Activated T-helper 1 cell treated with anti-CD3 and anti-CD28 coated beads, Interleukin-12 subunit alpha, Interleukin-12 subunit beta, Interleukin-2, Interleukin-4 antibody, amounts not matched to agents 30 ng/mL and 10 ng/mL and 1 ng/mL, durations not matched to agents 14 hours and 24 hours and 36 hours (primary cell): ENCODE results near the gene CASS4. TPM values are rescaled to one million over a fixed set of nuclear protein-coding genes. Genes with fewer than 3 reads are reported as not detected.

Experiments used
- DNase-seq: peaks from one replicate; pipeline ENCODE4 v3.0.0; 2021; ENCODE audit warnings: low spot score
- H3K27ac Mint-ChIP-seq: one replicate; pipeline ENCODE4 v1.8.0; 2021; ENCODE audit warnings: mild to moderate bottlenecking, mixed read lengths
- H3K27me3 Mint-ChIP-seq: one replicate; pipeline ENCODE4 v1.8.0; 2022; ENCODE audit warnings: mild to moderate bottlenecking, moderate library complexity, mixed read lengths; ENCODE audit not compliant: insufficient read depth
- H3K36me3 Mint-ChIP-seq: one replicate; pipeline ENCODE4 v1.8.0; 2021; ENCODE audit warnings: low read depth, mixed read lengths
- H3K4me1 Mint-ChIP-seq: one replicate; pipeline ENCODE4 v1.8.0; 2021; ENCODE audit warnings: low read depth, mixed read lengths
- H3K4me3 Mint-ChIP-seq: one replicate; pipeline ENCODE4 v1.8.0; 2021; ENCODE audit warnings: mild to moderate bottlenecking, moderate library complexity, mixed read lengths
- H3K9me3 Mint-ChIP-seq: one replicate; pipeline ENCODE4 v1.8.0; 2021; ENCODE audit warnings: mixed read lengths
- intact Hi-C: fragments of 100-400 bp; cut with micrococcal nuclease; formaldehyde crosslinking; loops from one replicate; pipeline ENCODE4 v1.15.1; 2024
- total RNA-seq: library from RNA; stranded (reverse); gene quantifications from 2 replicates; pipeline ENCODE4 v1.2.3, GENCODE V29; 2022

The CASS4 gene
- total RNA-seq, 1 donor from 2014 or later = 6.7 TPM

DNA sequence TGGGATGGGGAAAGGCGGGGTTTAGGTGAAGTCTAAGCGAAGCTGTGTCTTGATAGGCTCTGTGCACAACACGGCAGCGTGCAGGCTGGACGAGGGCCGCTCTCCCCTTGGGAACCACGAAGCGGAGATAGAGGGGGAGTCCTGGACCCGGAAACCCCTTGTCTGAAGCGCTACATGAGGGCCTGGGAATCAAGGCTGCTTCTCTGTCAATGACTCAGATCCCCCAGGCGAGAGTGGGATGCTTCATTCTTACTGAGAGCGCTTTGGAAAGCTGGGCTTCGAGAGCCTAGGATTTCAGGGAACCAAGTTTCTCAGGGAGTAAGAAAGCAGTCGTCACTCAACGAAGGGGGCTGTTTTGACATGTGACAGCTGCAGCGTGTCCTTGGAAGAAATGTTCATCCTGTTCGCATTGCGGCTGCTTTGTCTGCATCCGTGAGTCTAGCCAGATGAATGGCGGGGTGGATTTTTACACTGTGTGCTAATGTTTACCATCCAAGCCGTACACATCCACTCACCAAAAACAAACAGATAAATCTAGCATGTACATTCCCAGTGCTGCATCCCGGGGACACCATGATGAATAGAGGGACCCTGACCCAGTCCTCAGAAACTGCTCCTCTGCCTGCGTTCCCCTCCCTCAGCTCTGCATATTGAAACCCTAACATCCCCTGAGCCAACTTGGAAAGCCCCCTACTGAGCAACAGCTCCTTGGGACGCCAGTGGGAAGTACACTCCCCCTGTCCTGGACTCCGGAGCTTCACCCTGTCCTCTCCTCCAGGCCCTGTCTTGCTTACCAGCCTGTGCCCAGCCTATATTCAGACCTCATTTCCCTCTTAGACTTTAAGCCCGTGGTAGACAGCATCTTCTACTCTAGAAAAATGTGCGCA lies 31.8 kb downstream of the CASS4 start:
- peaks cover 3% of the 10 kb centered on the region for H3K27me3 Mint-ChIP-seq
- no peak for DNase-seq
- no peak overlapping the region for H3K4me3 Mint-ChIP-seq
- H3K9me3 Mint-ChIP-seq = no peaks in the 10 kb centered on the region
- peak overlapping the region; percentile 18 for H3K27ac Mint-ChIP-seq
- H3K4me1 Mint-ChIP-seq = peaks cover 54% of the 10 kb centered on the region
- peaks cover 24% of the 10 kb centered on the region for H3K36me3 Mint-ChIP-seq
- intact Hi-C loops = no loop called here

DNA sequence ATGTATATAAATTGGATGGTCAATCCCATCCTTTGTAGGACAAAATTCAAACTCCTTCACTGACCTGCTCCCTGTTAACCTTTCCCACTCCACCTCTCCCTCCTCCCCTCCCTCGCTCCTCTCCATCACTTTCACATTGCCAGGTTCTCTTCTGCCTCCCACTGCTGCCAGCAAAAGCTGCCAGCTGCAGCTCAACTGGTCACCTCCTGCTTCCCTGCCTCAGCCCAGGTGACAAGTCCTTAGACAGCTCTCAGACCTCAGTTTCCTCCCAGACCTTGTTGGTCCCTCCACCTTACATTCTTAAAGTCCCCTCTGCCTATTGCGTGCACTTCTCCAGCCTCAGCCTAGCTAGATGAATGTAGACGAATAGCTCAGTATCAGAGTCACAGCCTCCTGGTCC lies 33.1 kb downstream of the CASS4 start:
- Mint-ChIP-seq H3K27me3 (peaks cover 3% of the 10 kb centered on the region), H3K9me3 (no peaks in the 10 kb centered on the region), H3K36me3 (peaks cover 24% of the 10 kb centered on the region), H3K27ac (peak overlapping the region; percentile 41), H3K4me1 (peaks cover 41% of the 10 kb centered on the region), H3K4me3 (no peak overlapping the region)
- no peak for DNase-seq
- intact Hi-C loops = no loop called here

- peaks cover 24% of the 10 kb centered on the region for H3K36me3 Mint-ChIP-seq
- no peak for DNase-seq
- intact Hi-C loops = no loop called here
These were observed 33.5 kb downstream of the CASS4 start for GRCh38 chr20:56445540-56445939.

DNA sequence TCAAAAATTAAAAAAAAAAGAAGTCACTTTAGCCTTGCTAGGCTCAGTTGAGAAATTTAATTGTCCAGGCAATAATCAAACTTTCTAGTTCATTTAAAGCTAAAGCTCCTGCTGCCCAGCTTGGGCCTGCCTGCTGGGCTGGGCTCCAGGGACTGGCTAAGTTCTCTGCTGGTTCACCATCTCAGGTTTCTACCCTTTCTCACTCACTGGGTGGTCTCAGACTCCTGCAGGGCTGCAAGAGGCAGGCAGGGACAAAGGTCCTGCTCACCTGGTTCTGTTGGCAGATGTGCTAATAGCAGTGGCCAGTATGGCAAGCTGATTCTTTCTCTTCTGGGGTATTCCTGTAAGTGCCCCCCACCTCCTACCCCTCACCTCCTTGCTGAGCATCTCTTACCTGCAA lies 35.2 kb downstream of the CASS4 start:
- Mint-ChIP-seq H3K36me3 (peaks cover 32% of the 10 kb centered on the region), H3K9me3 (no peaks in the 10 kb centered on the region), H3K4me3 (no peak overlapping the region), H3K4me1 (peaks cover 26% of the 10 kb centered on the region), H3K27me3 (peaks cover 3% of the 10 kb centered on the region), H3K27ac (no peak overlapping the region)
- DNase-seq = no peak
- intact Hi-C loops = no loop called here

More at GRCh38 chr20:56445540-56445939, 33.5 kb downstream of the CASS4 start:
- Mint-ChIP-seq H3K27ac (no peak overlapping the region), H3K4me3 (no peak overlapping the region), H3K27me3 (peaks cover 3% of the 10 kb centered on the region), H3K4me1 (peaks cover 37% of the 10 kb centered on the region), H3K9me3 (no peaks in the 10 kb centered on the region)

- Mint-ChIP-seq H3K36me3 (peaks cover 21% of the 10 kb centered on the region), H3K4me1 (peaks cover 8% of the 10 kb centered on the region), H3K27me3 (no peaks in the 10 kb centered on the region), H3K4me3 (no peak overlapping the region), H3K27ac (no peak overlapping the region), H3K9me3 (no peaks in the 10 kb centered on the region)
- DNase-seq = no peak
- intact Hi-C loops = no loop called here
These were observed 37.4 kb downstream of the CASS4 start for GRCh38 chr20:56449459-56449858.

- Mint-ChIP-seq H3K36me3 (peaks cover 22% of the 10 kb centered on the region), H3K27ac (no peak overlapping the region)
These were observed 39.2 kb downstream of the CASS4 start for GRCh38 chr20:56451056-56451765.

DNA sequence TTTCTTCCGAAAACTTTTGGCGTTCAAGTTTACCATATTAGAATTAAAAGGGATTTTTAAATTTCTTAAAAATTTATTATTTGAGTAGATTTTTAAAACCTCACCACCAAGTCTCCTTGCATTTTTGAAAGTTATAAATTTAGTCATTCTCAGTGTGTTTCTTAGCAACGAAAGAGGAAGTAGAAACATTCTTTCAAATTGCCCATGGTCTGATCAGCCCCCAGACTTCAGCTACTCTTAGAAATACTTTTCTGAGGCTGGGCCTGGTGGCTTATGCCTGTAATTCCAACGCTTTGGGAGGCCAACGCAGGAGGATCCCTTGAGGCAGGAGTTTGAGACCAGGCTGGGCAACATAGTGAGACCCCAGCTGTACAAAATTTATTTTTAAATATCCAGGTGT lies 41.3 kb downstream of the CASS4 start:
- no peak overlapping the region for H3K4me3 Mint-ChIP-seq
- no peak overlapping the region for H3K27ac Mint-ChIP-seq
- peaks cover 22% of the 10 kb centered on the region for H3K36me3 Mint-ChIP-seq
- no peak for DNase-seq
- peaks cover 13% of the 10 kb centered on the region for H3K4me1 Mint-ChIP-seq
- intact Hi-C loops = no loop called here
- H3K9me3 Mint-ChIP-seq = no peaks in the 10 kb centered on the region
- no peaks in the 10 kb centered on the region for H3K27me3 Mint-ChIP-seq

More at GRCh38 chr20:56451056-56451765, 39.2 kb downstream of the CASS4 start:
- no peaks in the 10 kb centered on the region for H3K27me3 Mint-ChIP-seq
- peaks cover 16% of the 10 kb centered on the region for H3K4me1 Mint-ChIP-seq
- DNase-seq = no peak
- no peak overlapping the region for H3K4me3 Mint-ChIP-seq
- H3K9me3 Mint-ChIP-seq = no peaks in the 10 kb centered on the region
- intact Hi-C loops = no loop called here

DNA sequence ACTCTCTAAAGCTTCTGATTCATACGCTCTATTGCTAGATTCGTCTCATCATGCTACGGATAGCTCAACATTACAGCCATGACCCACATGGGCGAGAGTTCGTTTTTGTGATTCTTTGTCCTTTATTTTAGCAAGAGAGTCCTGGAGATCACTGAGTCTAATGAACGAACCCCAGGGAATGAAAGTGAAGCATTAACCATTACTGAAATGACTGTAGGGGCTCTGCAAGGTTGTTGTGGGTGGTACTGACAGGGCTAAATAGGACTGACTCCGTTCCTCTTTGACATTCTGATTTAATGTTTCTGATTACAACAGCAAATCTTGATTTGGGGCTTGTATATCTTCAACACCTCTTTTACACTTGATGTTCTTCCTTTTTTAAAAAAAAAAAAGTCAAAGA lies 42.7 kb downstream of the CASS4 start:
- Mint-ChIP-seq H3K9me3 (no peaks in the 10 kb centered on the region), H3K4me1 (peaks cover 9% of the 10 kb centered on the region), H3K27ac (peak overlapping the region; percentile 87), H3K36me3 (peaks cover 24% of the 10 kb centered on the region), H3K27me3 (no peaks in the 10 kb centered on the region), H3K4me3 (no peak overlapping the region)
- DNase-seq = no peak
- intact Hi-C loops = no loop called here

DNA sequence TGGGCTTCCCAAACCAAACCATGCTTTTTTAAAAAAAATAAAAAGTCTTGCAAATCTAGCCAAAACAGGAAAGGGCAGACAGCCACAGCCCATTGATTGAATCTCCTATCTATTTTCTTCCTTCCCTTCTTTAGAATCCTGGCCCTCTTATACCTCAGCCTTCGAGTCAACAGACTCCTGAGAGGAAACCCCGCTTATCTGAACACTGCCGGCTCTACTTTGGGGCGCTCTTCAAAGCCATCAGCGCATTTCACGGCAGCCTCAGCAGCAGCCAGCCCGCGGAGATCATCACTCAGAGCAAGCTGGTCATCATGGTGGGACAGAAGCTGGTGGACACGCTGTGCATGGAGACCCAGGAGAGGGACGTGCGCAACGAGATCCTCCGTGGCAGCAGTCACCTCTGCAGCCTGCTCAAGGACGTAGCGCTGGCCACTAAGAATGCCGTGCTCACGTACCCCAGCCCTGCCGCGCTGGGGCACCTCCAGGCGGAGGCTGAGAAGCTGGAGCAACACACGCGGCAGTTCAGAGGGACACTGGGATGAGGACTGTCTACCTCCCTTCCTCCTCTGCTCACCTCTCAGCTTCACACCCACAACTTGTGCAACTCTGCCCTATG lies 46.3 kb downstream of the CASS4 start:
- Mint-ChIP-seq H3K27me3 (no peaks in the 10 kb centered on the region), H3K4me3 (no peak overlapping the region), H3K36me3 (peaks cover 20% of the 10 kb centered on the region), H3K27ac (no peak overlapping the region), H3K9me3 (no peaks in the 10 kb centered on the region), H3K4me1 (peaks cover 41% of the 10 kb centered on the region)
- intact Hi-C loops = no loop called here
- no peak for DNase-seq

DNA sequence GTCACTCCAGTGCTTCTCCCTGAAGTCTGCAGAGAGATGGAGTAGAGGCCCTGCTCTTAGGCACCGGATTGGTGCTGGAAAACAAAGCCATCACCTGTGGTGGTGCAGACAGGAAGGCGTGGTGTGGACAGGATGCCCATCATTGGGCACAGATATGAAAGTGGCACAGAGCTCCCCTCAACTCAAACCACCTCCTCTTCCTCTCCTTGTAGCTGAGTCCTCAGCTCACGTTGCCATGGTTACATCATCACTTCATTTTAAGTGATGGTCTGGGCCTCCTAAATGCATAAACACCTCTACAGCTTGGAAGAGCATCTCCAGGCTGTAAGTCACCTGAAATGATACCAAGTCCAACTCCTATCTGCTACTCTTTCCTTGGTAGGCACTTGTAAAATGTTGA lies 48.4 kb downstream of the CASS4 start:
- Mint-ChIP-seq H3K36me3 (peaks cover 18% of the 10 kb centered on the region), H3K4me3 (no peak overlapping the region), H3K27me3 (no peaks in the 10 kb centered on the region), H3K27ac (peak overlapping the region; percentile 43), H3K9me3 (no peaks in the 10 kb centered on the region), H3K4me1 (peaks cover 48% of the 10 kb centered on the region)
- DNase-seq = peak; percentile 43
- intact Hi-C loops = no loop called here

- intact Hi-C loops = no loop called here
- peaks cover 59% of the 10 kb centered on the region for H3K4me1 Mint-ChIP-seq
- no peak for DNase-seq
These were observed 49.5 kb downstream of the CASS4 start for GRCh38 chr20:56461576-56461975.

GRCh38 chr20:56463428-56463827 lies 51.4 kb downstream of the CASS4 start:
- DNase-seq = no peak
- H3K27me3 Mint-ChIP-seq = no peaks in the 10 kb centered on the region
- peak overlapping the region; percentile 81 for H3K27ac Mint-ChIP-seq
- peak overlapping the region; percentile 45 for H3K4me3 Mint-ChIP-seq
- H3K9me3 Mint-ChIP-seq = no peaks in the 10 kb centered on the region
- H3K36me3 Mint-ChIP-seq = peaks cover 13% of the 10 kb centered on the region
- H3K4me1 Mint-ChIP-seq = peaks cover 74% of the 10 kb centered on the region
- intact Hi-C loops = loop anchor here (1.0 kb wide), 1 partner anchor 23 kb away; no protein-coding TSS in a partner anchor

More at GRCh38 chr20:56461576-56461975, 49.5 kb downstream of the CASS4 start:
- Mint-ChIP-seq H3K27ac (no peak overlapping the region), H3K4me3 (no peak overlapping the region), H3K27me3 (no peaks in the 10 kb centered on the region), H3K9me3 (no peaks in the 10 kb centered on the region), H3K36me3 (peaks cover 18% of the 10 kb centered on the region)

DNA sequence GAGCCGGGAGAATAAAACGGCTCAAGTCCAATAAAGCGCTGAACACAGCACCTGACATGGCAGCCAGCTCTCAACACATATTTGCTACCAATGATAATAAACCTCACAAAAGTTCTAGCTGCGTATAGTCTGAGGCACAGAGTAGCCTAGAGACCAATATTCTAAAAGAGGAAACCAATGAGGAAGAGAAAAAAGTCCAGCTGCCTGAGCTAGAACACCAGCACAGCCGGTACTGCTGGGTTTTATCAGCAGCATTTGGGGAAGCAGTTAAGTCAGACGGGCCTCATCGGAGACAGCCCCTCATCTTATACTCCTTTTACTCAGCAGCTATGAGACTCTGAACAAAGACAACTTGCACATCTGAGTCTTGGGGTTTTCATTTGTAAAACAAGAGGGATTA lies 53.9 kb downstream of the CASS4 start:
- H3K36me3 Mint-ChIP-seq = peaks cover 16% of the 10 kb centered on the region
- no peaks in the 10 kb centered on the region for H3K27me3 Mint-ChIP-seq
- no peak overlapping the region for H3K27ac Mint-ChIP-seq
- DNase-seq = no peak
- intact Hi-C loops = no loop called here
- H3K4me1 Mint-ChIP-seq = peaks cover 81% of the 10 kb centered on the region
- H3K4me3 Mint-ChIP-seq = no peak overlapping the region
- H3K9me3 Mint-ChIP-seq = no peaks in the 10 kb centered on the region
